Vagina (tissue), 2 donors: Measurements from ENCODE around the gene C22orf39. TPM values are rescaled to one million over a fixed set of nuclear protein-coding genes. Genes with fewer than 3 reads are reported as not detected.

Source experiments
- DNase-seq, 2 donors: peaks; one replicate each; pipeline ENCODE4 v3.0.0-alpha.2; 2017; ENCODE audit errors: extremely low spot score in 2 of 2
- H3K27ac ChIP-seq: fragments of 200-600 bp; sonication (generic); one replicate; pipeline ENCODE4 v1.5.1; 2019
- H3K27me3 ChIP-seq: fragments of 200-600 bp; sonication (generic); one replicate; pipeline ENCODE4 v1.5.1; 2019
- H3K36me3 ChIP-seq, 2 donors: fragments of 200-600 bp; sonication (generic); one replicate each; pipeline ENCODE4 v1.5.1; 2017 to 2019
- H3K4me1 ChIP-seq: fragments of 200-600 bp; sonication (generic); one replicate; pipeline ENCODE4 v1.5.1; 2019
- H3K4me3 ChIP-seq, 2 donors: fragments of 200-600 bp; sonication (generic); 1 replicate in 1 of 2; 2 replicates in 1 of 2; pipeline ENCODE4 v1.5.1; 2016 to 2019
- H3K9me3 ChIP-seq: fragments of 200-600 bp; sonication (generic); one replicate; pipeline ENCODE4 v1.5.1; 2019
- POLR2A ChIP-seq, 2 donors: fragments of 450-650 bp; IDR thresholded peaks; one replicate each; pipeline ENCODE4 v1.6.1; 2017; ENCODE audit warnings: antibody characterized with exemption in 2 of 2, mild to moderate bottlenecking in 2 of 2, moderate library complexity in 2 of 2
- POLR2AphosphoS5 ChIP-seq, 2 donors: sonication (generic); formaldehyde crosslinking; IDR thresholded peaks; one replicate each; pipeline ENCODE4 v1.9.0; 2017; ENCODE audit warnings: antibody characterized with exemption in 2 of 2, mild to moderate bottlenecking in 2 of 2, low read depth in 1 of 2; ENCODE audit not compliant: insufficient read depth in 1 of 2
- intact Hi-C: fragments of 100-400 bp; cut with DNase I; formaldehyde crosslinking; loops from one replicate; pipeline ENCODE4 v1.15.1; 2023
- total RNA-seq: library from RNA; depleted of rRNA; stranded (reverse); fragments of >200 nt; gene quantifications from one replicate; pipeline ENCODE4 v1.2.3, GENCODE V29; 2016
- TF ChIP-seq, protein P1 (sequence below), 3 experiments: fragments of 450-650 bp in 2 of 3; fragments of 200-600 bp in 1 of 3; sonication (generic) in 1 of 3; IDR thresholded peaks; one replicate each; pipeline ENCODE4 v1.5.1; 2017 to 2019; ENCODE audit warnings: antibody characterized with exemption in 3 of 3, mild to moderate bottlenecking in 2 of 3, moderate library complexity in 2 of 3

Gene C22orf39
- total RNA-seq, 1 donor from 2014 or later: 46.9 TPM

DNA sequence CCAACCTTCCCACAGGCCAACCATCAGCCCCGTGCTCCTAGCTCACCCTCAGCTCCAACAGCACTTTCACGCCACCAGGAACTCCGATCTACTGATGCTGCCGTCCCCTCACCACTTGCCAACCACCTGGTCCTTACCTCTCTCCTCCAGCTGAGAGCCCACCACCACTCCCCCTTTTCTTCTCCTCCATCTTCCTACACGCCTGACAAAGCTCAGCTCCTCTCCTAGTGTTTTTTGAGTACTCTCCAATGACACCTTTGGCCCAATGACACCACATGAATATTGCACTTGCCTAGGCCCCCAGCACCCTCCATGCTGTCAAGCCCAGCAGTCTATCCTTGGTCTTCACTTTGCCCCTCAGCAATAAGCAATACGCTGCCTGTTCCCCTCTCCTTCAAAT lies 46.6 kb downstream of the C22orf39 start:
- no peak overlapping the region for H3K4me3 ChIP-seq
- no peak overlapping the region for H3K27ac ChIP-seq
- no peaks in the 10 kb centered on the region for H3K4me1 ChIP-seq
- TF ChIP-seq, protein P1, sequence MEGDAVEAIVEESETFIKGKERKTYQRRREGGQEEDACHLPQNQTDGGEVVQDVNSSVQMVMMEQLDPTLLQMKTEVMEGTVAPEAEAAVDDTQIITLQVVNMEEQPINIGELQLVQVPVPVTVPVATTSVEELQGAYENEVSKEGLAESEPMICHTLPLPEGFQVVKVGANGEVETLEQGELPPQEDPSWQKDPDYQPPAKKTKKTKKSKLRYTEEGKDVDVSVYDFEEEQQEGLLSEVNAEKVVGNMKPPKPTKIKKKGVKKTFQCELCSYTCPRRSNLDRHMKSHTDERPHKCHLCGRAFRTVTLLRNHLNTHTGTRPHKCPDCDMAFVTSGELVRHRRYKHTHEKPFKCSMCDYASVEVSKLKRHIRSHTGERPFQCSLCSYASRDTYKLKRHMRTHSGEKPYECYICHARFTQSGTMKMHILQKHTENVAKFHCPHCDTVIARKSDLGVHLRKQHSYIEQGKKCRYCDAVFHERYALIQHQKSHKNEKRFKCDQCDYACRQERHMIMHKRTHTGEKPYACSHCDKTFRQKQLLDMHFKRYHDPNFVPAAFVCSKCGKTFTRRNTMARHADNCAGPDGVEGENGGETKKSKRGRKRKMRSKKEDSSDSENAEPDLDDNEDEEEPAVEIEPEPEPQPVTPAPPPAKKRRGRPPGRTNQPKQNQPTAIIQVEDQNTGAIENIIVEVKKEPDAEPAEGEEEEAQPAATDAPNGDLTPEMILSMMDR (IDR thresholded peaks at IDR 0.05): no peak
- TF ChIP-seq POLR2AphosphoS5 (IDR thresholded peaks at IDR 0.05; ENCODE audit: insufficient read depth in 1 of 2, low read depth in 1 of 2) (no peak), POLR2A (IDR thresholded peaks at IDR 0.05) (no peak)
- no peak for DNase-seq
- peaks cover 0 to 27% of the 10 kb centered on the region in 2 donors for H3K36me3 ChIP-seq
- H3K27me3 ChIP-seq: no peaks in the 10 kb centered on the region
- intact Hi-C loops: no loop called here
- no peaks in the 10 kb centered on the region for H3K9me3 ChIP-seq

DNA sequence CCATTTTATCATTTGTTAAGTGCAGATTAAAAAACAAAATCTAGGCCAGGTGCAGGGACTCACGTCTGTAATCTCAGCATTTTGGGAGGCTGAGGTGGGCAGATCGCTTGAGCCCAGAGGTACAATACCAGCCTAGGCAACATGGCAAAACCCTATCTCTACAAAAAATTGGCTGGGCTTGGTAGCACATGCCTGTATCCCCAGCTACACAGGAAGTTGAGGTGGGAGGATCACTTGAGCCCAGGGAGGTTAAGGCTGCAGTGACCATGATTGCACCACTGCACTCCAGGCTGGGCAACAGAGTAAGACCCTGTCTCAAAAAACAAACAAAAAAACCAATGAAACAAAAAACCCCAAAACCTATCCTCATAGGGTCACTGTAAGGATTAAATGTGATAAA lies 48.9 kb downstream of the C22orf39 start:
- intact Hi-C loops: no loop called here
- Histone ChIP-seq H3K4me3 (no peak overlapping the region), H3K27ac (no peak overlapping the region), H3K36me3 (peaks cover 0 to 38% of the 10 kb centered on the region in 2 donors), H3K27me3 (no peaks in the 10 kb centered on the region), H3K9me3 (no peaks in the 10 kb centered on the region), H3K4me1 (no peaks in the 10 kb centered on the region)
- TF ChIP-seq POLR2A (IDR thresholded peaks at IDR 0.05): no peak
- no peak for DNase-seq

DNA sequence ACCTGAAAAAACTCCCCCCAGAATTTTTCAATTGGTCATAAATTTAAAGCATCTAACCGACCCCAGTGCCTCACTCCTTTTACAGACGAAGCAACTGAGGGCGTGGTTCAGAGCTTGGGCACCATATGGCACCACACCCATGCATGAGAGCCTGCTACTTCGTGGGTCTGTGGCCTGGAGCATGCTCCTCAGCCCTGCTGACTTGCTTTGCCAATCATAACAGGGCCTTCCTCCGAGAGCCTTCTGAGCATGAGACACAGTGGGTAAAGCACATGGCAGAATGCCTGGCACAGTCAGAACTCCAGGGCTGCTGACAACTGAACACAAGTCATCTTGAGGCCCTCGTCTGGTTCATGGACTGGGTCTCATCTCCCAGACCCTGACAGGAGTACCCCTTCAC lies 49.3 kb downstream of the C22orf39 start:
- Histone ChIP-seq H3K27me3 (no peaks in the 10 kb centered on the region), H3K4me1 (no peaks in the 10 kb centered on the region), H3K4me3 (no peak overlapping the region), H3K9me3 (no peaks in the 10 kb centered on the region), H3K27ac (no peak overlapping the region), H3K36me3 (peaks cover 0 to 42% of the 10 kb centered on the region in 2 donors)
- TF ChIP-seq, protein P1 (IDR thresholded peaks at IDR 0.05): no peak
- no peak for TF ChIP-seq POLR2A (IDR thresholded peaks at IDR 0.05)
- no peak for TF ChIP-seq POLR2AphosphoS5 (IDR thresholded peaks at IDR 0.05; ENCODE audit: insufficient read depth in 1 of 2, low read depth in 1 of 2)
- DNase-seq: no peak
- intact Hi-C loops: no loop called here

DNA sequence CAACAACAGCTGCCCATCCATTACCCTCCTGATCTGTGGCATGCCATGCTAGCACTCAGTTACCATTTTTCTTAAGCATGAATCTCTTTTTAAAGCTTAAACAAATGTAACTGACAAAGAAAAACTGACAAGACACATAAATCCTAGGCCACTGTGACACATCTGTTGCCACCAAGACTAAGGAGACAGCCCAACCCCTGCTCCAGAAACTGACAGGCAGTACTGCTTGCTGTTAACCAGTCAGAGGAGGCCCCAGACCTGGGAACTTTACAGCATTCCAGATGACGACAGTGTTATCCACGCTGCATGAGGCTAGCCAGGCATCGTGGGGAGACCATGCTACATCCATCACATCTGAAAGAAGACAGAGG lies 49.8 kb downstream of the C22orf39 start:
- Histone ChIP-seq H3K4me1 (no peaks in the 10 kb centered on the region), H3K27me3 (no peaks in the 10 kb centered on the region), H3K4me3 (no peak overlapping the region), H3K27ac (no peak overlapping the region), H3K9me3 (no peaks in the 10 kb centered on the region), H3K36me3 (peaks cover 0 to 47% of the 10 kb centered on the region in 2 donors)
- TF ChIP-seq POLR2A (IDR thresholded peaks at IDR 0.05) (no peak), POLR2AphosphoS5 (IDR thresholded peaks at IDR 0.05; ENCODE audit: insufficient read depth in 1 of 2, low read depth in 1 of 2) (no peak)
- TF ChIP-seq, protein P1 (IDR thresholded peaks at IDR 0.05): no peak
- intact Hi-C loops: no loop called here
- DNase-seq: no peak

DNA sequence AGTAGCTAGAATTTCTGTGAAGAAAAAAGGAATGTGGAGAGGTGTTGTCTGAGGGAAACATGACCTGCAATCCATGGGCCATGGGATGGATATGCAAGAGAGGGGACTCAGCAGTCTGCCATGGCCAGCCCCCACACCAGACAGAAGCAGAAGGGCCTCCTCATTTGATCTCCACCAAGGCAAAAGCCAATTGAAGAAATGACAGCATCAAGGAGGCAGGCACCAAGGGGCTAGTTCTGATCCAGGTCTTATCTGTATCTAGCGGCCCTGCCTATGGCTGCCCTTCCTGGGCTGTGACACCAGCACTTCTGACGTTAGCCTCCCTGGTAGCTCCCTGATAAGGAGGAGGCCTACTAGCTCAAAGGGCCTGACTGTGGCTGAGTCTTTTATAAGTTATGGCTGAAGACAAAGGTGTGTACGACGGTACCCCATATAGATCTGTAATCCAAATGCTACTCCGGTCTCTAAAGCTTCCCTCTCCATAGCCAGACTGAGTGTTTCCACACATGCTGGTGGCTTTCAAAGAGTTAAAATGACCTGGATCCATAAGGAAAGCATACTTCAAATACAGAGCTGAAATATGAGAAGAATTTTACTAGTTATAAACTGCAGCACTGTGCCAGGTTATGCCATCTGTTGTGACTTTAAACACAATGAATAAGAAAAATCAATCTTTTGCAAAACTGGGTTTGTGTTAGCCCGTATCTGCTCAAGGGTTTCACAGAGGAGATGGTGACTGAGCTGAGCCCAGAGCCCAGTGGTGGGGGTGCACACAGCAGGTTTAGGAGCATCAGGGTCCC lies 50.4 kb downstream of the C22orf39 start:
- Histone ChIP-seq H3K4me3 (no peak overlapping the region), H3K4me1 (no peaks in the 10 kb centered on the region), H3K36me3 (peaks cover 0 to 53% of the 10 kb centered on the region in 2 donors), H3K27me3 (no peaks in the 10 kb centered on the region), H3K9me3 (no peaks in the 10 kb centered on the region), H3K27ac (no peak overlapping the region)
- intact Hi-C loops: no loop called here
- TF ChIP-seq, protein P1 (IDR thresholded peaks at IDR 0.05): no peak
- TF ChIP-seq POLR2AphosphoS5 (IDR thresholded peaks at IDR 0.05; ENCODE audit: insufficient read depth in 1 of 2, low read depth in 1 of 2) (no peak), POLR2A (IDR thresholded peaks at IDR 0.05) (no peak)
- no peak for DNase-seq
